SK-N-MC (cell line): ENCODE measurements around the gene NFE2.

Experiments used
- EZH2 ChIP-seq: fragments of 200-600 bp; sonication (generic); IDR thresholded peaks from one replicate; pipeline ENCODE4 v1.6.1; 2017; ENCODE audit warnings: antibody characterized with exemption
- FOXP2 ChIP-seq: optimal IDR thresholded peaks from 2 replicates; pipeline ENCODE3; 2011; ENCODE audit warnings: mild to moderate bottlenecking, moderate library complexity; ENCODE audit not compliant: insufficient read depth; ENCODE audit errors: extremely low read length, control extremely low read depth
- POLR2AphosphoS5 ChIP-seq: IDR thresholded peaks from 2 replicates; pipeline ENCODE4 v1.6.1; 2012; ENCODE audit warnings: mild to moderate bottlenecking, low read depth, low read length, borderline replicate concordance

DNA sequence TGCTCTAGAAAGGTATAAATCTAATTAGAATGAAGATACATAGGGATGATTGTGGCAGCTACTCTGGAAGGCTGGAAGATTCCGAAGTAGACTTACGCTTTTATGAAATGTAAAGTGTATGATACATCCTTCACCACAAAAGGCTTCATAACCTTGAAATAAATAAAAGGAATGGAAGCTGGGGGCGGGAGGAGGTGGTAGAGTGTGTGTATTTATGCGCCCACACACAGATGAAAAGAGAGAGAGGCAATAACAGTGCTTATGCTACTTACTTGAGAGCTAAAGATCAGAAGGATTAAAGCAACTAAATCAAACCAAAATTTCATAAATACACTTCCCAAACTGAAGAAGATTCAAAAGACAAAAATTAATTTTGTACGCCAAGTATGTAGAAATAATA is 51.3 kb downstream of the NFE2 start:
- no peak for TF ChIP-seq POLR2AphosphoS5
- TF ChIP-seq EZH2 = no peak
- TF ChIP-seq FOXP2 = no peak
